ENCODE data around the gene C11orf21.

C11orf21 gene

DNA sequence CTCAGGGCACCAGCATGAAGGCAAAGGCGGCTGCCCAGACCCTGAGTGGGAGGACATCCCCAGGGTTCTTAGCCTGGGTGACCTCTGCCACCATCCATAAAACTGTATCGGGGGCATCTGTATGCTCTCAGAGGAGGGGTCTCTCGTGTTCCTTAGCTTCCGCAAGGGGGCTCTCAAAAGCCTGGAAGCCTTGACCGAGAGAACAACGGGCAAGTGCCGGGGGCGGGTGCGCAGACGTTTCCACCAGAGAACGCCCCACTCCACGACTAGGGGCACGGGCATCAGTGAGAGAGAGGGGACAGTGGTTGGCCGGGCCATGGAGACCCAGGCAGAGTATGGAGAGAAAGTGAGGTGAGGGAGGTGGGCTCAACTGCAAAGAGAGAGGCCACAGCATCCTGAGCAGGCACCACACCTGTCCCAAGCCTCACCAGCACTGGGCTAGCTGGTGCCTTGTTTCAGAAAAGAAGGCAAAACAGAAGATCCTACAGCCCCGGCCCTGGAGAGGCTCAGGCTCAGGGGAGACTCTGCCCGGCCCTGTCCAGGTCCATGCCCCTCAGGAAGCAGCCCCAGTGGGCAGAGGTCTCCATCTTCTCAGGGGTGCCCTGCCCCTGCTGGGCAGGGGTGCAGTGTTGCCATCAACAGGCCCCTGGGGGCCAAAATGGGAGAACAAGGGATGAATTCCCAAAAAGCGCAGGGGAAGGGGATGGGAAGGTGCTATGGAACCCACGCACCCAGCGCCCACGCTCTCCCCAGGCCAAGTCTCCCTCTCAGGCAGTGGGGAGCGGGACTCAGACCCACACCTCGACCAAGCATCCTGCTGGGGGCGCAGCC lies 6.0 kb upstream of the C11orf21 start:
- no peak for DNase-seq

- DNase-seq = no peak
Observed at GRCh38 chr11:2306877-2307500, 5.3 kb upstream of the C11orf21 start.

- DNase-seq = no peak
Observed at GRCh38 chr11:2306452-2306823, 4.7 kb upstream of the C11orf21 start.

DNA sequence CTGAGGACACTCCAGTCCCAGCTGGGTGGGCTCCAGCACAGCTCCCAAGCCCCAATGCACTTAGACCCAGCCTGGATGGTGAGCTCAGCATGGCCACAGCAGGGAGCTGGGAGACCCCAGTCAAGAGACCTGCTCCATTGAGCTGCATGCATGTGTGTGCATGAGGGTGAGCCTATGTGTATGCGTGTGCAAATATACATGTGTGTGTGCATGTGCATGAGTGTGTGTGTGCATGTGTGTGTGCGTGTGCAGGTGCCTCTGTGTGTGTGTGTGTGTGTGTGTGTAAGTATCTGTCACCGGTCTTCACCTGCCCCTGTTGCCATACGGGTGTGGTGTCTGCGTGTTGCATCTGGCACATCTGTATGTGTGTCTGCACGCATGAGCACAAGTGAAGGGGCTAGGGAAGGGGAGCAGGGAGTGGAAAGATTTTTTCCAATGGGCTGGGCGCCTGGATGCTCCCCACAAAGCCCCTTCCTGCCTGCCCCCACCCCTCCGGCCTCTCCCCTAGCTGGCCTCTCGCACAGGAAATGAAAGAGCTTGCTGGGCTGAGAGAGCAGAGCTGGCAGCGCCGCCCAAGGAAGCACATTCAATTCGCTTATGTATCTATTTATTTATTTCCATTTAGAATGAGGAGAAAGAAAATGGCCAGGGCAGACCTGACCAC lies 4.2 kb upstream of the C11orf21 start:
- peak; percentile 17 for DNase-seq

DNA sequence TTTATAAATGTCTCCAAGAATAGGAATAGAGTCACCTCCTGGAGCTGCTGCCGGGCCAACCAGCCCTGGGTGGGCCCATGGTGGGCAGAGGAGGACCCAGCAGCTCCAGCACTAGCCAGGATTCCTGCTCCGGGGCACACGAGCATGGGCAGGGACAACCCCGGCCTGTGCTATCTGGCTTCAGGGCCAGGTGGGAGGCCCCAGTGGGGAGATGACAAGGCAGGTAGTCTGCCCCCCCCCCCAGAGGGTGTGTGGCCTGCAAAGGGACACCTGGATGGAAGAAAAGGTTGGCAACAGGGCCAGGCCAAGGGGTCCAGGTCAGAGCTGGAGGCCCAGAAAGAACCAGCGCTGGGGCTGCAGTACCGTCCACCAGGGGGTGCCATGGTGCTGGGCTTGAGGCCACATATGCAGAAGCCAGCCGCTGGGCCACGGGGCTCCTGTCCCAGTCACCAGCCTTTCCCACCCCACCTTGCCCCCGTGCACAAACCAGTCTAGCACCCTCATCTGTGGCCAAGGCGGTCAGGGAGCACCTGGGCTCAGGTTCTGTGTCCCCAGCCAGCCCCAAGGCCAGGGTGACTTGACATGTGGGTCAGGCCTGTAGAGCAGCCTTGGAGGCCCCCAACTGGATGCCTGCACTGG lies 3.5 kb upstream of the C11orf21 start:
- peak; percentile 86 for DNase-seq

DNA sequence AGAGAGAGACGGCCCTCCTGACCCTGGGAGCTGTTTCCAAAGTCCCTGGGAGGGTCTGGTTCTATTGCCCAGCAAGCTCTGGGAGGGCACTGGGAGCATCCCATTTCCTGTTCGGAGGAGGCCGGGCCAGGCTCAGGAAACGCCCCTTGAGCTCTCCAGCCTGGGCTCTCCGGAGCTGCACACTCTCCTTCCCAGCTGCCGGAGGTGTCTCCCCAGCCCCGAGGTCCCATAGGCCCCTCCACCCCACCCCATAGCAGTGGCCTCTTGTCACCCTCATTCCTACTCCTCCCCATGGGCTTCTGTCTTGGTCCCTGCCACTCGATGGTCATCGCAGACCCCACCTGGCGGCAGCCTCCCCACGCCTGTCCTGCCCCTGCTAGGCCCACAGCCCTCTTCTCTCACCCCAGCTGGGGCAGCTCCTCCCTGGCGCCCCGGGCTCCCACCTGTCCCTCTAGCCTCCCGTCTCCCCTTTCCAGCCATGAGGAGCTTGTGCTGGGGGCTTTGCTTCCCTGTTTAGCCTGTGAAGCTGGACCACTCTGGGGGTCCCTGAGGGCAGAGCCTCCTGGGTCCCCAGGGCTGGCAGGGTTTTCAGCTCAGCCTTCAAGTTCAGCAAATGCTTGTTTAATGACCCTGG lies 2.9 kb upstream of the C11orf21 start:
- no peak for DNase-seq

DNA sequence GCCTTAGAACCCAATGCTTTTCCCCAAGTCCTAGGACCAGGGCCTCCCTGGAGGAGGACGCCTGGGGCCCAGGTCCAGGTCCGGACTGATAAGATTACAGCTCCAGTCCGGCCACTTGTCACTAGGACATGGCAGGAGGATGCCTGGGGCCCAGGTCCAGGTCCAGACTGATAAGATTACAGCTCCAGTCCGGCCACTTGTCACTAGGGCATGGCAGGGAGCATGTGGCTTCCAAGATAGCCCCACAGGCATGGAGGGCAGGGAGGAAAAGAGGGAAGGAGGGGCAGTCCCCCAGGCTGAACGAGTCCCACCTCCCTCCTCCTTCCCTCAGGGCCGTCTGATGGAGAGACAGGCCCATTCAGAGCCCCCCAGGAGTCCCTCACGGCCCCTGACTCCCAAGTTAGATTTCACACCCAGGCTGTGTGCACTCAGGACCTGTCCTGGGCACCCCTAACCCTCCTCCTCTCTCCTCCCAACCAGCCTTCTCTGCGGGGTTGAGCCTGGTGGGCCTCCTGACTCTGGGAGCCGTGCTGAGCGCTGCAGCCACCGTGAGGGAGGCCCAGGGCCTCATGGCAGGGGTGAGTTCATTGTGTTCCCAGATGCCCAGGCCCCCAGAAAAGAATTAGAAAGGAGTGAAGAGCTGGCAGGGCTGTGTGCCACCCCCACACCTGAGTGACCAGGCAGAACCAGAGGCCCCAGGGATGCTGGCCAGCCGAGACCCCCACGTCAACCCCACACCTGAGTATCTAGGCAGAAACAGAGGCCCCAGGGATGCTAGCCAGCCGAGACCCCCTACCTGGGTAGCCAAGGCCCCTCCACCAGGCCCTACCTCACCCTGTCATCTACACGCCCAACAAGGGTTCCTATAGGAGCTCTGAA lies 2.1 kb upstream of the C11orf21 start:
- DNase-seq = no peak

GRCh38 chr11:2302896-2303626 lies 1.3 kb upstream of the C11orf21 start:
- DNase-seq = peak; percentile 11

- peak; percentile 24 for DNase-seq
Observed at GRCh38 chr11:2302306-2302895, 683 bp upstream of the C11orf21 start.

GRCh38 chr11:2300936-2301630 lies 635 bp downstream of the C11orf21 start:
- DNase-seq = no peak

GRCh38 chr11:2300290-2300935 lies 1.3 kb downstream of the C11orf21 start:
- DNase-seq = no peak

GRCh38 chr11:2299773-2300172 lies 1.9 kb downstream of the C11orf21 start:
- DNase-seq = no peak

- DNase-seq = no peak
Observed at GRCh38 chr11:2298795-2299761, 2.6 kb downstream of the C11orf21 start.

DNA sequence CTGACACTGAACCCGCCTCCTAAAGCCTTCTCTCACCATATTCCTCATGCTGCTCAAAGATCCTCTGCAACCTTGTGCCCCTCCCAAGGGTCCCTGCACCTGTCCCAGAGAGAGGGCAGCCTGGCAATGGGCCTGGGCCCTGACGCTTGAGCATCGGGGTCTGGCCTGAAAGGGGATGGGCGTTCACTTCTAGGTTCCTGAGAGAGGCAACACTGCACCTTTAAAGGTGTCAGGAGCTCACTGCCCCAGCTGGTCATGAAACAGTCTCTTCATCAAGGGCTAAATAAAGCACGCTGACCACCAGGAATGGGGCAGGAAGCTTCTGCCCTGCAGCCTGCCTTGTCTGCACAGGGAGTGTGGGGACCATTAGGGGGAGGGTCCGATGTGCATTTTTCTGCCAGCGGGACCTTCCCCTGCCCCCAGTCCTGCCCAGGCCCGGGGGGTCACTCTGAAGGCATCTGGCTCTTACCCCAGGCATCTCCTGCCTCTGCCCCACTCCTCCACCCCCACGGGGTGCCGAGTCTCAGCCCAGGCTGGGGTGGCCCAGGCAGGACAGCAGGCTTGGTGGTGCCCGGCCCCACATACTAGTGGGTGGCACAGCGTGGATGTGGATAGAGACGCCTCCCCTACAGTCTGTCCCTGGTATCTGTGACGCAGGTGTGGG lies 3.5 kb downstream of the C11orf21 start:
- no peak for DNase-seq

DNA sequence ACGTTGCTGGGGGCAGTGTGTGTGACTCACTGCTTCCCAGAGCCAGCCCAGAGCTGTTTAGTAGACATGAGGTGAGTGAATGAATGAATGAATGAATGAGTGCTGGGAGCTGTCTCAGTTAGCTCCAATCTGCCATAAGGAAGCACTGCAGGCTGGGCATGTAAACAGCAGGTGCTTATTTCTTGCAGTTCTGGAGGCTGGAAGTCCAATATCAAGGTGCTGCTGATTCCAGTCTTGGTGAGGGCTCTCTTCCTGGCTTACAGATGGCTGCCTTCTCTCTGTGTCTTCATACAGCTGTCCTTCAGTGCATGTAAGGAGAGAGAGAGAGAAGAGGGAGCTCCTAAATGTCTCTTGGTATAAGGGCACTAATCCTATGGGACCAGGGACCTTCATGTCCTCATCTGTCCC lies 4.1 kb downstream of the C11orf21 start:
- no peak for DNase-seq

- DNase-seq = no peak
Observed at GRCh38 chr11:2296913-2297622, 4.7 kb downstream of the C11orf21 start.
